SJSA1 (cell line): ENCODE results near the gene SLC66A1. TPM values are rescaled to one million over a fixed set of nuclear protein-coding genes. Genes with fewer than 3 reads are reported as not detected.

Experiments
- DNase-seq, 2 experiments: peaks; one replicate each; pipeline ENCODE4 v3.0.0-alpha.2; 2015 to 2020; ENCODE audit warnings: low spot score in 2 of 2, low read depth in 1 of 2
- H3K27ac ChIP-seq: fragments of 250-450 bp; sonication (Bioruptor Pico); 2 replicates; pipeline ENCODE4 v1.5.1; 2020; ENCODE audit warnings: mild to moderate bottlenecking, moderate library complexity
- H3K27me3 ChIP-seq: fragments of 250-450 bp; sonication (Bioruptor Pico); replicated peaks from 2 replicates; pipeline ENCODE4 v1.5.1; 2020; ENCODE audit warnings: mild to moderate bottlenecking, moderate library complexity
- H3K36me3 ChIP-seq: fragments of 250-450 bp; sonication (Bioruptor Pico); 2 replicates; pipeline ENCODE4 v1.5.1; 2020; ENCODE audit warnings: mild to moderate bottlenecking
- H3K4me1 ChIP-seq: fragments of 250-450 bp; sonication (Bioruptor Pico); replicated peaks from 2 replicates; pipeline ENCODE4 v1.6.1; 2021; ENCODE audit warnings: mild to moderate bottlenecking
- H3K4me3 ChIP-seq: fragments of 250-450 bp; sonication (Bioruptor Pico); 2 replicates; pipeline ENCODE4 v1.5.1; 2020; ENCODE audit warnings: mild to moderate bottlenecking
- H3K9me3 ChIP-seq: fragments of 250-450 bp; sonication (Bioruptor Pico); replicated peaks from 2 replicates; pipeline ENCODE4 v1.5.1; 2020; ENCODE audit warnings: mild to moderate bottlenecking
- total RNA-seq: library from RNA; depleted of rRNA; stranded (reverse); fragments of >200 nt; shearing (Covaris generic); gene quantifications from 2 replicates; pipeline ENCODE4 v1.2.3, GENCODE V29; 2014

Gene SLC66A1
- total RNA-seq, 1 experiment from 2014 or later: 14.8 TPM

DNA sequence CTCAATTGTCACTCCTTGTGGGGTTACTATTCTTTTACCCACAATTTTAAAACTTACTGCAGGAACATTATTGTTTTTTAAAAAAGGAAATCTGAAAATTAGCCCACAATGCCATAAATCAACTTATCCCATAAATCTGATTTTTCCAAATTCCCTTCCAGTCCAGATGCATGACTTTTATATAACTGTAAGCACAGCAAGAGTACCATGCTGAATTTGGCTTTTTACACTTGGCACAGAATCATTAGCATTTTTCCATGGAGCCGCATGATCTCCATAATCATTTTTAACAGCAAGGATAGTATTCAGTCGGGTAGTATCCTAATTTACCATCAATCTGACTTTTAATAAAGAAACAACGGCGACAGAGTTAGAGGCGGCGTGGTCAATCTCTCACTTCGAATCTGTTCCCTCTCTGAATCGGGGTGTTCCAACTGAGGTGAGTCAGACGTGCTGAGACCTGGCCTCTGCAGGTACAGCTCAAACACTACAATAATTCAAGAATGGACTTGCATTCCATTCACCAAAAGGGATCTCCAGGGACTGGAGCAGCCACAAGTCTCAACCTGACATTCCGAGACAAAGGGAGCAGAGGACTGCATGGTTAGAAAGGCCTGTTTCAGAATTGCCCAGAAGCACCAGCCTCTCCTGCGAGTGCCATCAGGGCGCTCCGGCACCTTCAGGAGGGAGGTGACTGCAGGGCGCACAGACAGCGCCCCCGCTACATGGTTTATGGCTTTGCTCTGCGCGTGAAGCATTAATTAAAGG, 48.9 kb downstream of the SLC66A1 start:
- no peaks in the 10 kb centered on the region for H3K9me3 ChIP-seq
- peaks cover 47% of the 10 kb centered on the region for H3K36me3 ChIP-seq
- H3K4me1 ChIP-seq: peaks cover 3% of the 10 kb centered on the region; the same call in 1 of the 2 replicates
- no peak overlapping the region for H3K27ac ChIP-seq
- DNase-seq: no peak
- H3K4me3 ChIP-seq: no peak overlapping the region
- H3K27me3 ChIP-seq: no peaks in the 10 kb centered on the region

DNA sequence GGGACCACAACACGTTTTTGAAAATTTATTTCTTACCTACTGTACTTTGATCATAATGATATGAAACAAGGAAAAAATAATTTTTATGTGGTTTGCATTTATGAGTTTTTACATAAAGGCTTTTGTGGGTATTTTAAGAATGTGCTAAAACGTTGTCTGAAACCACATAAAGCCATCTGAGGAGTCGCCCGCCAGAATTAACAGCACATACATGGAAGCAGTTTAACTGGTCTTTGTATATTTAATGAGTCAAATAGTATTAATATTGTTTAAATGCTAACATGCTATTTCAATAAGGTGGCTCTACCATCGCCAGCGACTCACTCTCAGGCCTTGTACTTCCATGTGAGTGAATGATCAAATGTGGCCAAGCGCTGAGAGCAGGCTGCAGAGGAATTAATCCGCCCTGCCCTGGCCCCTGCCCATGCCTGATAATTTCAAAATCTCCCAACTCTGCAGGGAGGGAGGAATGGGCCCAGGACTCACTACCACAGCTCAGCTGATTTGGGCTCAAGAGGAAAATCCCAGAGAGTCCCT, 49.6 kb downstream of the SLC66A1 start:
- no peak overlapping the region for H3K4me3 ChIP-seq
- no peak for DNase-seq
- peaks cover 40% of the 10 kb centered on the region for H3K36me3 ChIP-seq
- no peaks in the 10 kb centered on the region for H3K27me3 ChIP-seq
- H3K27ac ChIP-seq: no peak overlapping the region
- peaks cover 3% of the 10 kb centered on the region; the same call in 1 of the 2 replicates for H3K4me1 ChIP-seq
- no peaks in the 10 kb centered on the region for H3K9me3 ChIP-seq

DNA sequence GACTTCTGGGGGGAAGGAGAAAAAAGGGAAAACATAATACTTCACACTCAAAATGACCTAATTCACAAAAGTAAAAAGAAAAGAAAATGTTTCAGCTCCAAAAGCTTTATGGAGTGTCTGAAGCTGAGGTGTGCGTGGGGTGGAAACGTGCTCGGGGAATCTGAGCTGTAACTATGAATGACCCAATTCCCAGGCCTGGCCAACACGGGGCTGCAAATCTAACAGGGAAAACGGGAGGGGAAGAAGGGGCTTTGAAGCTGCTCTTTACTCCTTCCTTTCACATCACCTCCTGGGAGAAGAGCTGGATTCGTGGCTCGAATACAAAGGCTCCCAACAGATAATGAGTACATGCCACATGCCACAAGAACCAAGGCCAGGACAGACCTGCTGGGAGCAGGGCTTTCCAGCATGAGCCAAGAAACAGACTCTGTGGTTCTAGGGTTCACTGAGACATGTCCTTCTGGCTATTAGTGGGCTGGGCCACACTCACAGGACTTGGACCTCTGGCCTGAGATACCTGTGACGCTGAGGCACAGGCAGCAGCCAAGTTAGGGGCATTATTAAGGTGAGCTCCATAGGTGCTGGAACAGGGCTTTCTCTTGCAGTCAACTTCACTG, 51.5 kb downstream of the SLC66A1 start:
- no peaks in the 10 kb centered on the region for H3K9me3 ChIP-seq
- H3K4me1 ChIP-seq: no peaks in the 10 kb centered on the region
- no peaks in the 10 kb centered on the region for H3K27me3 ChIP-seq
- H3K27ac ChIP-seq: no peak overlapping the region
- DNase-seq: no peak
- H3K4me3 ChIP-seq: no peak overlapping the region
- peaks cover 30% of the 10 kb centered on the region for H3K36me3 ChIP-seq

DNA sequence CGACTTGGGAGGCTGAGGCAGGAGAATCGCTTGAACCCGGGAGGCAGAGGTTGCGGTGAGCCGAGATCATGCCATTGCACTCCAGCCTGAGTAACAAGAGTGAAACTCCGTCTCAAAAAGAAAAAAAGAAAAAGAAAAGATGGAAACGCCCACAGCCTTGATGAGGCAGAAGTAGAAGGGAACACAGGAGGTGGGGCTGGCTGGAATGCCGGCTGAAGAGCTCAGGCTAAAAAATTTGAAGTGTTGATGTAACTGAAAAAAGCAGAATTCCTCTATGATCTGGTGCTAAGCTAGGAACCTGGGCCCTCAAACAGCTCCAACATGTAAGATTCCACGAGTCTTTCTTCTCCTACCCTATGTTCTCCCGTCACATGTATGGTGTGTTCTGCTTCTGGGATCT, 53.6 kb downstream of the SLC66A1 start:
- H3K27me3 ChIP-seq: no peaks in the 10 kb centered on the region
- no peak overlapping the region for H3K4me3 ChIP-seq
- H3K27ac ChIP-seq: no peak overlapping the region
- no peaks in the 10 kb centered on the region for H3K9me3 ChIP-seq
- H3K4me1 ChIP-seq: no peaks in the 10 kb centered on the region
- peaks cover 38% of the 10 kb centered on the region for H3K36me3 ChIP-seq
- no peak for DNase-seq

DNA sequence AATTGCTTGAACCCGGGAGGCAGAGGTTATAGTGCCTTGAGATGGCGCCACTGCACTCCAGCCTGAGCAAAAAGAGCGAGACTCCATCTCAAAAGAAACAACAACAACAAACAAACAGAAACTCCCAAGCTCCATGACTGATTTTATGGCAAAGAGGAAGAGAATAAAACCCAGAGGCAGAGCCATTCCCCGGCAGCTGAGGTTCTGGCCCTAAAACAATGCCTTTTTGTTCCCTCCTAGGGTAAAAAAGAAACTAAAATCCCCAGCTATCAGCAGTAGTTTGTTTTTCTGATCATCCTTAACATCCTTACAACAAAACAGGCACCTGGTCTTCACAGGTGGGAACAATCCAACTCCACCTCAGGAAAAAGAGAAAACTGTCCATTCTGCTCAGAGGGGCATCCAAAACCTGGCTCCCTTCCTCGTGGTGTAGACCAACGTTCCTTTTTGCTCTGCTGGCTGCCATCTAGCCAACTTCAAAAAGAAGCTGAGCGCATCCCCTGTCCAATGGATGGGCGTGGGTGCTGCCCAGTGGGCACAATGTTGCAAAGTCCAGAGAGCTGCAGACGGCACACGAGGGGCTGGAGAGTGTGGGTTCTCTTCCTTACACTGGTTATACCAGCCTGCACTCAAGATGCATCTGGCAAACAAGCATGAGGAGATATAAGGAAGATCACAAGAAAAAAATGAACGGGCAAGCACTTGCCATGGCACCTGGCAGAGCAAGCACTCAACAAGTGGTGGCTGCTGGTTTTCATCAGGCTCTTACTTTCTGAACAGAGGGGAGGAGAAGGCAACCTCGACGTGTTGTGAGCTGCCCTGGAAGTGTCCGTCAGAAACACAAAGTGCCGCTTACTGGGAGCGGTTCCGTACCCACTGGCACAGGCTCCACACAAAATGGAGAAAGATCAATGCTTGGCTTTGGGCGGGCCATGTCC, 54.7 kb downstream of the SLC66A1 start:
- no peaks in the 10 kb centered on the region for H3K9me3 ChIP-seq
- no peak overlapping the region for H3K27ac ChIP-seq
- peaks cover 49% of the 10 kb centered on the region for H3K36me3 ChIP-seq
- H3K27me3 ChIP-seq: no peaks in the 10 kb centered on the region
- H3K4me3 ChIP-seq: no peak overlapping the region
- H3K4me1 ChIP-seq: no peaks in the 10 kb centered on the region
- DNase-seq: no peak

DNA sequence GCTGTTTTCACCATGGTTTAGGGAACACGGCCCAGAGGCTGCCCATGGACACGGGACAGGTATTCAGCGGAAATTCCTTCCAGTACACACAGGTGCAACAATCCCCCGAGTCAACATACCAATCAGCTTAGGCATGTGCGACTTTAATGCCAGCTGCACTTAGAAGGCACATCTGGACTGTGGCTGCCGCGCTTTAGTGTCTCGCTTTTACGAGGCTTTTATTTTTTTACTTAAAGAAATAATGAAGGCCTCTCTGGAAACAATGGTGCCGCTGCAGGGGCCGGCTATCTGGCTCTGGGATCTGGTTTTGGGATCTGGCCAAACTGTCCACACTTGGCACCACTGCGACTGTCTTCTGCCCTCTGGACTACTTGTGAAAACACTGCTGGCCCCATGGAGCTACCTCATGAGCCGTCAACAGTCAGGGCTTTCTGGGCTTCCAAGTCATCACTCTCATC, 55.5 kb downstream of the SLC66A1 start:
- DNase-seq: peak in 1 of 2 experiments; percentile 39
- no peaks in the 10 kb centered on the region for H3K9me3 ChIP-seq
- no peak overlapping the region for H3K4me3 ChIP-seq
- peaks cover 53% of the 10 kb centered on the region for H3K36me3 ChIP-seq
- H3K27ac ChIP-seq: no peak overlapping the region
- H3K27me3 ChIP-seq: no peaks in the 10 kb centered on the region
- no peaks in the 10 kb centered on the region for H3K4me1 ChIP-seq

DNA sequence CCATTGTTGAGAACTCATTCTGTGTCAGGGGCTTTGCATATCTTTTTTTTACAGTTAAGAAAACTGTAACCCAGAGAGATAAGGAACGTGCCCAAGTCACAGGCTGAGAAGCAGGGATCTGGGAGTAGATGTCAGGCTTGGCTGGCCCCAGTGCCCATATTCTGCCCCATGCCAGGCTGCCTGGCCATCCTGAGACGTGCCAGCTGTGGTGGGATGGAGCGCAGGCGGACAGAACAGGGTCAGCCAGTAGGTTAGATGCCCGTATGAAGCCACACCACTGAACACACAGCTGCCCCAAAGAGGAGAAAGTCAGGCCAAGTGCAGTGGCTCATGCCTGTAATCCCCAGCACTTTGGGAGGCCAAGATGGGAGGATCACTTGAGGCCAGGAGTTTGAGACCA, 55.9 kb downstream of the SLC66A1 start:
- Histone ChIP-seq H3K4me3 (no peak overlapping the region), H3K27ac (no peak overlapping the region), H3K4me1 (no peaks in the 10 kb centered on the region), H3K27me3 (no peaks in the 10 kb centered on the region), H3K9me3 (no peaks in the 10 kb centered on the region), H3K36me3 (peaks cover 55% of the 10 kb centered on the region)
- DNase-seq: no peak

DNA sequence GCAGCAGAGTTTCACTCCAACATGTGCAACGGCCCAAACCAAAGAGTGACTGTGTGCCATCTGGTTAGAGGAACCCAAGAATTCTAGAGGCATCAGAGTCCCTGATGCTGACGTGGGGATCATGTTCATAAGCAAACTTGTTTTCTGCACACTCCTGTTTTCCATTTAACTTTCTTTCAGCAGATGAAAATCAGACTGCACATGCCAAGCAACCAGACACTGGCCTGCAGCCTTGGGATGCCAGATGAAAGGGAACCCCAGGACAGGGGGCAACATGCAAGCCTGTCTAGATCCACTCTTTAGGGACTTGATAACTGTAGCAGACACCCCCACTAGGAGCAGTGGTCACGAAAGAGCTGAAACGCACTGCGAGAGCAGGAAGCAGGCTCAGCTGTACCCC, 56.8 kb downstream of the SLC66A1 start:
- Histone ChIP-seq H3K27me3 (no peaks in the 10 kb centered on the region), H3K27ac (no peak overlapping the region), H3K4me3 (no peak overlapping the region), H3K9me3 (no peaks in the 10 kb centered on the region), H3K4me1 (no peaks in the 10 kb centered on the region; the same call in 1 of the 2 replicates), H3K36me3 (peaks cover 58% of the 10 kb centered on the region)
- DNase-seq: peak in 1 of 2 experiments; percentile 30

DNA sequence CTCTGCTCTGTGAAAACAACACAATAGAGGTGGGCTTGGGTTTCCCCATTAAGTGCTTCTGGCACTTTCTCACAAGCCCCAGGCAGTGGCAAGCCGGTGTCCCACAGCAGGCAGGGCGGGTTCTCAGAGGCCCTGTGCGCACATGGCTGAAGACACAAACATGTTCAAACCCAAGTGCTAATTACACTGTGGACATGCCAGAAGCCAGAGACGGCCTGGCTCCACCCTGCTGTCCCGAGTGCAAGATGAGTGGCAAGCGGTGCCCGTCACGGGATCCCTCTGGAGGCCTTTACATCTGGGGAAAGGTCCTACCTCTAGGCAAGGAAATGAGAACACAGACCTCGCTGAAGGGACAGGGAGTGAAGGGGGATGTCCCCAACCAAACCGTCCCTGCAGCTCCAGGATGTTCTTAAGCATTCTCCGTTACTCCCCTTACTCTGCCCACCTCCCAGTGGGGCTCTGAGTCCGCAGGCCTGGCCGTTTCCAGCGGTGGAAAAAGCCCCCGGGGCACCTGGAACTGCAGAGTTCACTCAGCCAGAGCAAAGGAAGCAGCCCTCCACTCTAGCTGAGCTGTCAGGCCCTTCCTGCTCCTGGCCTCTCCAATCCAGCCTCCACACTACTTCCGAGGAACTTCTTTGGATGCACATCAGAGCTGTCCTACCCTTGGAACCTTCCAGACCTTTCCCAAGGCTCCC, 57.4 kb downstream of the SLC66A1 start:
- Histone ChIP-seq H3K9me3 (no peaks in the 10 kb centered on the region), H3K27me3 (no peaks in the 10 kb centered on the region), H3K4me1 (peaks cover 5% of the 10 kb centered on the region), H3K36me3 (peaks cover 58% of the 10 kb centered on the region), H3K4me3 (no peak overlapping the region), H3K27ac (no peak overlapping the region)
- no peak for DNase-seq

DNA sequence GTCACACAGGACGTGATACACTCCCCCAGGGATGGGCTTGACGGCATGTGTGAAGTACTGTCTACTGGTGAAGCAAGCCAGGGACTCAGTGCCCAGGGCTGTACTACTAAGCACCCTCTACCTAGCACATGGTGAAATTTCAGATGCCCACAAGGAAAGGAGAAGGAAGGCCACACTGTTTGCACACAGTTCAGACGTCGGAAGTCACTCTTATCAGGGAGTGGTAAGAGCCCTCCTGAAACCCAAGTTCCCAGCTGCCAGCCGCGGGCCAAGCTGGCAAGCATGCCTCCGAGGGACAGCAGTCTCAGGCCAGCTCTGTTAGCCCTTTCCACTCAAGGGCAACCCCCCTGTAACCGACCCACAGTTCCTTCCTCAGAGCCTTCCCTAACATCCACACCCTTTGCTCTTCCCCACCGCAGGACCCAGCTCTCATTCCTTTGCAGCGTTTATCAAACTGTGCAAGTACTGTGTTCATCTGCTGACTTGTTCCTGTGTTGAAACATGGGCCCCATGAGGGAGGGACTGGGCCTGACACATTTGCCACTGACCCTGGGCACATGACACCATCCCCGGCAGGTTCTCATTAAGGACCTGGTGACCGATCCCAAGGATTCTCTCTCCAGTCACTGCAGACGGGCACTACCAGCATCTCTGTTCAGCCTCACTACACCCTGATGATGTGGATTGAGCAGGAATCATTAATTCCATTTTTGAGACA, 58.5 kb downstream of the SLC66A1 start:
- Histone ChIP-seq H3K9me3 (no peaks in the 10 kb centered on the region), H3K4me1 (peaks cover 16% of the 10 kb centered on the region), H3K4me3 (no peak overlapping the region), H3K36me3 (peaks cover 58% of the 10 kb centered on the region), H3K27ac (no peak overlapping the region), H3K27me3 (no peaks in the 10 kb centered on the region)
- DNase-seq: peak in 1 of 2 experiments; percentile 35

DNA sequence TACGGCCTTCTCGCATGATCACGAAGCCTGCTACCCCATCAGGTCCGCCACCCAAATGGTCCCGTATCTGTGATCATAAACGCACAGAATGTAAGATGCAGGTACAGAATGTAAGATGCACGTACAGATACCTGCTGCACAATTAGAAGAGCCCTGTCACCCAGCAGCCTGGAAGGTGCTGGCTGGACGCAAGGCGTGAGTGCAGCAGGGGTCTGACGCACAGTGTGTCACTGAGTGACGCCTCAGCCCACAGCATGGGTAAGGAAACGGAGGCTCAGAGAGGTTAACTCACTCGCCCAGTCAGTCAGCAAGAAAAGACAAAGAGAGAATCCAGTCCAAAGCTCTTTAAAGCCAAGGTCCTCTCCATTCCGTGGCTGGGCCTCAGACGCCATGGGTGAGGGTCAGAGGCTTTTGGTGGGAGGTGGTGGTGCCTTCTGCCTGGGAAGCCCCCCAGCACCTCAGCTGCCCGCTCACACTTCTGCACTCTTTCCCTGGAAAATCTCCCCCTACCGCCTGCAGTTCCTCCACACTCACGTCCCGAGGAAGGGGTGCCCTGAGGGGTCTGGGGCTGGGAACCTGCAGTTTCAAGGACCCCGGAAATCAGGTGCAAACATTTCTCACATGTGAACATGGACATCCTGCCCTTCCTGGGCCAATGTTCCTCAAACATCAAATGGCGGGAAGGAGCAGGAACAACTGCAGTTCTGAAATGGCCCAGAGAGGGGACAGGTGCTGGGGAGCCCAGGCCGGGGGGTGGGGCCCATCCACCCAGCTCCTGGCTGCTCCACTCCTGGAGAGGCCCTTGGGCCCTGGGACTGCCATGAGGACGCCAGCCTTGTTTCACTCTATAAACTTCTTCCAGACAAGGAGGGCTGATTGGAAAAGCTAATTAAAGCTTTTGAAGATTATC, 59.4 kb downstream of the SLC66A1 start:
- Histone ChIP-seq H3K27me3 (no peaks in the 10 kb centered on the region), H3K36me3 (peaks cover 66% of the 10 kb centered on the region), H3K4me3 (no peak overlapping the region), H3K27ac (no peak overlapping the region), H3K9me3 (no peaks in the 10 kb centered on the region), H3K4me1 (peaks cover 25% of the 10 kb centered on the region)
- no peak for DNase-seq

DNA sequence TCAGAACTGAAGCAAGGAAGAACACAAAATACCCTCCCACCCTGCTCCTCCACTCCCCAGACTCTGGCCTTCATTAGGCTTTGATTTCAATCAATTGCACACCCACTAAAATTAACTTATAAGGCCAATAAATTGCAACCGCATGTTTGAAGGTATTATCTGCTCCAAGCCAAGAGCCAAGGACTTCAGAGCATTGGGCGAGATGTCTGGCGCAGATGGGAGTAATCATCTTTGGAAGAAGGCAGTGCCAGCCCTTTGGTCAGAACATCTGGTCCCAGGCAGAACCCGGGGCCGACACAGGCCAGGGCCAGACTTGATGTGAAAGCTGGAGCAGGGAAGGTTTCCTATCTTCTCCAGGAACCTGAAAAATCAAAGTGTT, 60.0 kb downstream of the SLC66A1 start:
- no peaks in the 10 kb centered on the region for H3K27me3 ChIP-seq
- no peak overlapping the region for H3K4me3 ChIP-seq
- H3K36me3 ChIP-seq: peaks cover 73% of the 10 kb centered on the region
- peaks cover 25% of the 10 kb centered on the region for H3K4me1 ChIP-seq
- no peak for DNase-seq
- H3K9me3 ChIP-seq: peaks cover 6% of the 10 kb centered on the region; the same call in 1 of the 2 replicates
- no peak overlapping the region for H3K27ac ChIP-seq
